ENCODE results near the gene AURKAIP1.

- TF ChIP-seq CTCF (IDR thresholded peaks at IDR 0.05; ENCODE audit: insufficient read depth, low read length) (no peak), POLR2AphosphoS5 (IDR thresholded peaks at IDR 0.05; ENCODE audit: low read depth) (no peak), SPI1 (IDR thresholded peaks at IDR 0.05; ENCODE audit: borderline replicate concordance, low read depth) (no peak), REST (IDR thresholded peaks at IDR 0.05; ENCODE audit: insufficient replicate concordance, low read depth) (no peak)
These were observed 34.8 kb downstream of the AURKAIP1 start for GRCh38 chr1:1340185-1340584.

Measured in HL-60 (cell line).